ENCODE measurements around the gene STMP1. TPM values are rescaled to one million over a fixed set of nuclear protein-coding genes. Genes with fewer than 3 reads are reported as not detected.
A peak's percentile ranks its signal among the peaks of the same experiment; 100 is the strongest.
"Not testable (repeated sequence)": the region's sequence is repeated elsewhere in the genome, so short reads cannot be mapped to it uniquely, and the experiment has no call there.

The STMP1 gene
- 23.2 and 27.4 TPM in 2 replicates for total RNA-seq (2014; rRNA removed; shearing (Covaris generic))

DNA sequence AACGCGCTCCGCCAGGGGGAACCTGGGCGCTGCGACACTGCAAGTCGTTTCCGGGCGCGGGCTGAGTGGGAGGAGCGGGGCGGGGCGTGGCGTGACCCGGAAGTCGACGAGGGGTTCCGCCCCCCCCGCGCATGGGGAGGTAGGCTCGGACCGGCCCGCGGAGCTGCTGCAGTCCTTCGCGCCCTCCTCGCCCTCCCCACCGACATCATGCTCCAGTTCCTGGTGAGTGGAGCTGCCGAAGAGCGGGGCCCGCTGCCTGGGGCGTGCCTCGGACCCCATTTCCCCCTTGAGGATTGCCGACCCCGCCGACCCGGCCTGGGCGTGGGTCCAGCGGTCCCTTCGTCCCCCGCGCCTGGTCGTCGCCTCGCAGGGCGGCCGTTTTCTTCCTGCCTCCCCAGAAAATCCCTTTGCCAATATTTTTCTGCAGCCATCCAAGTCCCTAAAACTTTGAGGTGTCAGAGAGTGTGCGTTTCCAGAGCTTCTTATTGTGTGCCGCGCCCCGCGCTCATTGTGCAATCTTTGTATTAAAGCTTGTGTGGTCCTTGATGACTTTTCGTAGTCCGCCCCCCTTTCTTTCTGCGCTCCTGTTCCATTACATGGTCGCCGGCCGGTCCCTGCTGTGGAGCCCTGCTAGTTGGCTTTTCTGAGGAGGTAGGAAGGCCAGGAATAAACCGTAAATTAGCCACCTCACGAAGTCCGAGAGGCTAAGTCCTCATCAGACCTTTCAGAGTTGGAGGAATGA, at the start of gene STMP1:
Gene STMP1, plus strand, starts transcription at position 142 of the 742 bp plus-strand sequence.
- DNase-seq (ENCODE audit: low read depth): peak; percentile 92

DNA sequence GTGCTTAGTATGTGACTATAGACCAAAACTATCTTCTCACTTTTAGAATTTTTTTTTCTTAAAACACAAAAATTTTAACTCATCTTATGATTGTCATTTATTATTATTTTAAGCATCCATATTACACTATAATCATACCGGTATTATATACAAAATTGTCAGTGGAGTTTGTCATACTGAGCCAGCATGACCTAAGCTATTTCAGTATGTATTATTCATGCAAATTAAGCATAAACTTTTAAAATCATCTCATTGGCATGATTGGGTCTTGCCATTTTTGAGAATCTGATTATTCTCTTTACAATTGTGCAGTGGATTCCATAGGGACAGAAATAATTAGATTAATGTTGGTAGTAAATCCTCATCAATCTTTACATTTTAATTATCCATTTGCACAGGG, 46.2 kb upstream of the STMP1 start:
- no peak for DNase-seq (ENCODE audit: low read depth)

DNA sequence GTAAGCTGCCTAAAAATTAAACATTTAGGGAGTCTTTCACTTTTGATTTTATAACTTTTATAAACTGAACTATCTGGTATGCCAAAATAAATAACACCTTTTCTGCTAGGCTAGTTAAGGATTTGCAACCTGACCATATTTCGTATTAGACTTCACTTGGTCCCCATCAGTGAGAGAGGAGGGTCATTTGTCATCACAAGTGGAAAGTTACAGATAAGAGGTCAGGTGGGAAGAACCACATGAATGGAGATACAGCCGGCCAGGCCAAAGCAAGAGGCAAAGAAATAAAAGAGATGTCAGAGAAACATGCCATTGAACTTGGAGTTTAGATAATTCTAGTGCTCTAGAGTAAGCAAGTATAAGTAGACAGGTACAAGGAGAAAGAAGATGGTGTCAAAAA, 44.5 kb upstream of the STMP1 start:
- DNase-seq (ENCODE audit: low read depth): no peak

DNA sequence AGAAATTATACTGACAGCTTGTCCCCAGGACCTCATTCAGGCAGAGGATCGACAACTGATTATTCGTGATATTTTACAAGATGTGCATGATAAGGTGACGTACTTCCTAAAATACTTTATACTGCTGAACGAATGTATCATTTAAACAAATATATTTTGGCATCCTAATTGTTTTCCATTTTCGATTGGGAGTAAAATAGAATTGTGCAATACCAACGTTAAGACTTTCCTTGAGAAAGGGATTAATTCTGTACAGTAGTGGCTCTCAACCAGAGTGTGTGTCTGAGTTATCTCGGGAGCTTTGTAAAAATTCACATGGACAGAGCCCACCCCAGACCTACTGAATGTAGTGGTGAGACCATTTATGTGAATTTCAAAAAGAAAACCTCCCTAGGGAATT, 43.8 kb upstream of the STMP1 start:
- DNase-seq (ENCODE audit: low read depth): no peak

DNA sequence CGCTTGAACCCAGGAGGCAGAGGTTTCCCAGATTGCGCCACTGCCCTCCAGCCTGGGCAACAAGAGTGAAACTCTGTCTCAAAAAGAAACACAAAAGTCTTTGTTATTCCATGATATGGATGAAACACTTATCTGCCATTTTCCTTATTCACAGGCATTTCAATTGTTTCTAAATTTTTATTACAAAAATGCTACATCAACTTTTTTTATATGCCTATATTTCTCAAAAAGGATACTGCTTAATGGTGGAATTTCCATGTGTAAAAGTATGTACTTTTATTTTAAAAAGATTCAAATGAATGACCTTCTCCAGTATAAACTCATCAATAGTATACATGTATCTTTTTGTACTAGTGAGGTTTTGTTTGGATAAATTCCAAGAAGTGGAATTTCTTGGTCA, 41.9 kb upstream of the STMP1 start:
- DNase-seq (ENCODE audit: low read depth): no peak

DNA sequence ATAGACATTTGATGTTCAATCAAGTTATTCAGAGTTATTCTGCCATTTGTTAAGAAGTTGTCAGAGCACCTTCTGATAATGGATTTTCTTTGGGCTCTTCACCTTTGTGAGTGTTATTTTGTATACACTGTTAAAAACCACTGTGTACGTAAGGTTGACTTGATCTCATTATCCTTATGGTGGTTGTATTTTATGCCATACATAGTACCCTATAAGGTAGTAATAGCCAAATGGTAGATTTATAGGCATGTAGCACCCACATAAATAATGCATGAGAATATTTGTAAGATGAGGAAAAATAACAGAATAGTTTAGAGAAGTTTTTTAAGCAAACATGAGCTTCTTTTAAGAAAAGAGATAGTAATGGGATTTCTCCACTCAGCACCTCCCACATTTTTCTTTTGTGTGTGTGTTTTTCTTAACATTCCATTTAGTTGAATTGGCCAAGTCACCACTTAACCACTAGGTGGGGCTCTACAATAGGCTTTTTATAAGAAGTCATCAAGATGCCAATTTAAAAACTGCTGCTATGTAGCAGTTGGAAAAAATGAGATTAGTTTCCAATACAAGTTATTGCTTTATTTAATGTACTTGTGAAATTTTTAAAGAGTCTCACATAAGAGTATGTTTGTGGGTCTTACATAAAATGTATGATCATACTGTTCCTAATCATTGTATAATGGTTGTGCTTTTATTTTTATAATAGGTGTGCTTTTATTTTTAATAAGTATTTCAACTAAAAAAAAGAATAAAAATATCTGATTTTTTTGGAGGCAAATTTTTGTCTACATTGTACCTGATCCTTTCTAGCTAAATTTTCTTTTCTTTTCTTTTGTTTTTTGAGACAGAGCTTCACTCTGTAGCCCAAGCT, 41.1 kb upstream of the STMP1 start:
- peak; percentile 79 for DNase-seq (ENCODE audit: low read depth)

DNA sequence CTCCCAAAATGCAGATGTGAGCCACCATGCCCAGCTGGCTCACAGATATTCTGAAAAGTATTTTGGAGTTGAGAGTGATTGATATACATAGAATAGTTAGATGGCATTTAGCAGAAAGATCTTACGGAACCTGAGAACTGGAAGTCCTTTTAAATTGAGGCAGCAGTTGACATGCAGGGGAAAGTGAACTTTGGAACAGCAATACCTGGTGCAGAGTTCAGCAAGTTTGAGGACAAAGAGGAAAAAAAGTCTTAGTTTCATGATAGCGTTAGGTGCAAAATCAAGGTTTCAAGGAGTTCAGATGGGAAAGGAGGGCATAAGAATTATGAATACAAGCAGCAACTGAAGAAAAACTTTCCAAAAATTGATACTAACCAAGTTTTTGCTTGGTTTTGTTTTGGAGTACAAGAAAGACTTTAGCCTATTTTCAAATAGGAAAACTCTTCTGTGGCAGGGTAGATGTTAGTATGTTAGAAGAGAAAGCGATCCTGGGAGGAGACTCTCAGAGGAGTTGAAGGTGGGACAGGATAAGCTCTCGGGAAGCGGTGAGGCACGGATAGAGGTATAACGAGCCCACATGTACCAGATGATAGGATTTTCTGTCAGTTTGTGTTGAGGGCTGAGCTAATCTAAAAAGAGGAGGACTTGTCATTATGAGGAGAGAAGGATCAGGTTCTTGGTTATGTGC, 28.0 kb upstream of the STMP1 start:
- DNase-seq (ENCODE audit: low read depth): no peak

DNA sequence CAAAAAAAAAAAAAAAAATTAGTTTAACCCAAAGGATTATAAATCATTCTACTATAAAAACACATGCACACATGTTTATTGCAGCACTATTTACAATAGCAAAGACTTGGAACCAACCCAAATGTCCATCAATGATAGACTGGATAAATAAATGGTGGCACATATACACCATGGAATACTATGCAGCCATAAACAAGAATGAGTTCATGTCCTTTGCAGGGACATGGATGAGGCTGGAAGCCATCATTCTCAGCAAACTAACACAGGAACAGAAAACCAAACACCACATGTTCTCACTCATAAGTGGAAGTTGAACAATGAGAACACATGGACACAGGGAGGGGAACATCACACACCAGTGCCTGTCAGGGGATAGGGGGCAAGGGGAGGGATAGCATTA, 22.6 kb upstream of the STMP1 start:
- DNase-seq (ENCODE audit: low read depth): not testable (repeated sequence)

DNA sequence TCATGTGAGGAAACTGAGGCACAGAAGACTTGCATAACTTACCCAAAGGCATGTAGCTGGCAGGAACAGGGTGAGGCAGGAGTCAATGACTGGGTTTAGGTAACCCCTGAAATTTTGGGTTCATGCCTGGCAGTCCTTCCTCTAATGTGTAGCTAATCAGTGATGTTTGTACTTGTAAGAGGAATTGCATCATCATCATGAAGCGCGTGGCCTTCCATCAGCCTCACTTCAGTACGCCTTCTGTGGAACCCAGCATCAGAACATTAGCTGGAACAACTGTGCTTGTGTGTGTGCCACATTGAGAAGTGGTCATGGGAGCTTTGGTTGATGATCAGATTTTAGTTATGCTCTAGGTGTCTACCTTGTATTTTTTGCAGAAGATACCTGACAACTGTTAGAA, 18.2 kb upstream of the STMP1 start:
- DNase-seq (ENCODE audit: low read depth): no peak

DNA sequence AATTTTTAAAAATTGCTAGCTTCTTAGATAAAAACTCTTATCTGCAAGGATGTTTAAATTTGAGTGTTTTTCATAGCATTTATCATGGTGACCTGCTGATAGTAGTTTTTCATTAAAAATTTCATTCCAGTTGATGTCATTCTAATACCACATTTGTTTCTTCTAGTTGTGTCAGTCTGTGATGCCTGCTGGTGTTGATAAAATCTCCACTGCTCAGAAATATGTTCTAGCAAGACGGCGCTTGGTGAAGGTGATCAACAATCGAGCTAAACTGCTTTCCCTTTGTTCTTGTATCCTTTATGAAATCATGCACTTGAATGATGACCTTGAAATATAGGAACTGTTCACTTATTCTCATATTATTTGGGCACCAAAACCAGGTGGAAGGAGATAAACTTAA, 17.6 kb upstream of the STMP1 start:
- DNase-seq (ENCODE audit: low read depth): no peak

DNA sequence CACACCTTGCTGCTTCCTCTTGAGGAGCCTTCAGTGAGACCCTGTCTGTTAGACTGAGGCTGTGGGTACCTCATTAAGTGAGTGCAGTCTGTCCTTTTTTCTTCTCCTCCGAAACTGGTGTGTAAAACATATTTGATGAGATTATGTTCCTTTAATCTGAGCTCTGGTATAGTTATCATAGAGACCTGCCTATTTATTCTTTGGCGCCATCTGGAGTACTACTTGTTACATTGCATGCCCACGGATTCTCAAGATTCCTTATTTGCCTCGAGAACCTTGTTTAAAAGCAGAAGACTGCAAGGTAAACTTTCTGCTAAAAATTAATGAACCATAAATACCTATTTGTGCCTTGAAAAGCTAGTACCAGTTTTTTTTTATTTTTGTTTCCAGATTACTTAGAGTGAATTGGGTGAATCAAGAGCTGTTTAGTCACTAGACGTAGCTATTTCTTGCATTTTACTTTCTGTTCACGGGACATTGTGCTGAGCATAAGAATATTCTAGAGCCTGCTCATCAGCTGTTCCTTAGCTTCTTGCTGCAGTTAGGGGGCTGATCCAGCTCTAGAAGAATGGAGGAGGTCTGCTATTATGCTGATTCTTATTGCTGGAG, 16.9 kb upstream of the STMP1 start:
- DNase-seq (ENCODE audit: low read depth): peak; percentile 47

DNA sequence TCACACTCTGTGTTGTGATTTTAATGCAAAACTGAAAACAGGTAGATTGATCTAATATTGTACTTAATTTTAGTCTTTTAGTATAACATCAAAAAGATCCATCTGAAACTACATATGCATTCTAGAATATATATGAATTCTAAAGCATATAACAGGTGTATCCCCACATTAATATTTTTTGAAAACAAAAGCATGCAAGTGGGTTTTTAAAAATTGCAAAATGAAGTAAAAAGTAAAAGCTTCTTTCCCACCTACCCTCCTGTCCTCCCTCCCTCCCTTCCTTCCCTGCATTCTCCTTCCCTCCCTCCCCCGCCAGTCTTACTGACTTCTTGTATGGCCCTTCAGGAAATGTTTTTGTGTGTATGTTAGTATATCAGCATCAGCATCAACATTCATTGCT, 14.6 kb upstream of the STMP1 start:
- no peak for DNase-seq (ENCODE audit: low read depth)

DNA sequence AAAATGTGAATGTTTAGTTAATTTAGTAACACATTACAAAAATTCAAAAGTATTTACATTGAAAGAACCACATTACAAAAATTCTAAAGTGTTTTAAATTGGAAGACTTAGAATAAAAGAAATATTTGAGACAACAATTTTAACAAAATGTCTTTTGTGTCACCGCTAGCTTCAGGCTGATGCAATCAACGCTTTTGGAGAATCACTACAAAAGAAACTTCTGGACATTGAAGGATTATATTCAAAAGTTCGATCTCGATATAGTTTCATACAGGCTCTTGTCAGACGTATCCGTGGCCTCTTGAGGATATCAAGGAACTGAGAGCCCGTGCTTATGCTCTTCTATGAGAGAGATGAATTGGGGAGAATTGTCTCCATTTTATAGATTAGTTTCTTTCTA, 14.1 kb upstream of the STMP1 start:
- no peak for DNase-seq (ENCODE audit: low read depth)

DNA sequence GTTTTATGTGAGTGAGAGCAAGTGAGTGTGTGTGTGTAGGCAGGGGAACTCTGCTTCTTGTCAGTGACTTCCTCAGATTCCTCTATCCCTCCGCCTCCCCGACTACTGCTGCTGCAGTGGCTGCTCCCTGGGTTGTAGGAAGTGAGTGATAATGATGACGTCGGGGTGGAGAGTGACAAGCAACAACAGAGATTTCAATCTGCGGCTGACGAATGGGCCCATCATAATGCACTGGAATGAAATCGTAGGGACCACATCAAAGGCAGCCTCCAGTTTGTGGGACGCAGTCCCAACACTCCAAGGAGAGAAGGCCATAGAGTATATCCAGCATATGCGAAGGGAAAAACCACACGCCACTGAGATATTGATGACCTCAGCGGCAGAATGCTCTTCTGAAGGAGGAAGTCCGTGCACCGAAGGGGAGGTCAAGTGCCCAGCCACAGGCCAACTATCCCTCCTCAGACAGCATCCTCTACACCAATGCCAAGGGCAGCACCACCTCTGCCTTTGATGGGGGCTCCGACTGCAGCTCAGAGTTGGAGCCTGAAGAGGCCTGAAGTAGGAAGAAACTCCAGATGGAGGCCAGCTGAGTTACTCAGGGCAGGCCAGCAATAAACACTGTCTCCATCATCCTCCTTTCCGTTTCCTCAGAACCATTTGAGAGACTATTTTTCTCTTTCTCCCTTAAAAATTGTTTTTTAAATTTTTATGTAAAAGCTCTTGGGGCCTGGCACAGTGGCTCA, 11.3 kb upstream of the STMP1 start:
- DNase-seq (ENCODE audit: low read depth): no peak

DNA sequence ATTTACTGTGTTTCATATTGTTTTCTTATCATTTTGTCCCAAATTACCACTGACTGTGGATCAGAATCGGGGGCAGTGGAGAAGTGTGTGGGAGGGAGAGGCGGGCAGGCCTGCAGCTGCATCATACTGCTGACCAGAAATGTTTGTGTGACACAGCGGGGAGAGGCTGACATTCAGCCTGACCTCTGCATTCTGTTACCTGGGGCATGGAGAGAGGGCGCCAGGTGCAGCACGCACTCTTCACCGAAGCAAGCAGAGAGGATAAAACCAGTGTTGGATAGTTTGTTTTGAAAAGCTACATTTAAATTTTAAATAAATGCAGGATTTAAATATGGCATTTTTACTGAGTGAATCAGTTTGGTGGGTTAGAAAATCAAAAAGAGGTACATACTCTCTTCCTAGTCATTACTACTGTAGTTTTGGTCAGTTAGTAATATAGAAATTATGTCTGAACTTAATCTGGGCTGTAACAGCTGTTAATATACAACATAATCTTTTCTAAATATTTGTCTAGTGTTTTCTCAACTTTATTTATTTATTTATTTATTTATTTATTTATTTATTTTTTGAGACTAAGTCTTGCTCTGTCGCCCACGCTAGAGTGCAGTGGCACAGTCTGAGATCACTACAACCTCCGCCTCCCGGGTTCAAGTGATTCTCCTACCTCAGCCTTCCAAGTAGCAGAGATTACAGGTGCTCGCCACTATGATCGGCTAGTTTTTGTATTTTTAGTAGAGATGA, 8.8 kb upstream of the STMP1 start:
- no peak for DNase-seq (ENCODE audit: low read depth)

DNA sequence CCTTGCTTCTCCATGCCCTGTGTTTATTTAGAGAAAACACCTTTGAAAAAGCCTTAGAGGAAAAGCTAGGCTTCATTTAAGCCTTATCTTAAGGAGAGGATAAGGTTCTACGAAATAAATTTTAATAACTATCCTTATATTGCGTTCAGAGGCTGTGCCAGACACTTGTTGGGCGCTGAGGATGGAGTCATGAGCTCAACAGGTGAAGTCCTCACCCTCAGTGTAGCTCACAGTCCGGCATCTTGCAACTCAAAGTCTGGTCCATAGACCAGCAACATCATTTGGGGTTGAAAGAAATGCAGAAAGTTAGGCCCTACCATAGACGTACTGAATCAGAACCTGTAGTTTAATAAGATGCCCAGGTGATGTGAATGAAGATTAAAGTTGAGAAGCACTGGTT, 3.8 kb upstream of the STMP1 start:
- DNase-seq (ENCODE audit: low read depth): no peak

DNA sequence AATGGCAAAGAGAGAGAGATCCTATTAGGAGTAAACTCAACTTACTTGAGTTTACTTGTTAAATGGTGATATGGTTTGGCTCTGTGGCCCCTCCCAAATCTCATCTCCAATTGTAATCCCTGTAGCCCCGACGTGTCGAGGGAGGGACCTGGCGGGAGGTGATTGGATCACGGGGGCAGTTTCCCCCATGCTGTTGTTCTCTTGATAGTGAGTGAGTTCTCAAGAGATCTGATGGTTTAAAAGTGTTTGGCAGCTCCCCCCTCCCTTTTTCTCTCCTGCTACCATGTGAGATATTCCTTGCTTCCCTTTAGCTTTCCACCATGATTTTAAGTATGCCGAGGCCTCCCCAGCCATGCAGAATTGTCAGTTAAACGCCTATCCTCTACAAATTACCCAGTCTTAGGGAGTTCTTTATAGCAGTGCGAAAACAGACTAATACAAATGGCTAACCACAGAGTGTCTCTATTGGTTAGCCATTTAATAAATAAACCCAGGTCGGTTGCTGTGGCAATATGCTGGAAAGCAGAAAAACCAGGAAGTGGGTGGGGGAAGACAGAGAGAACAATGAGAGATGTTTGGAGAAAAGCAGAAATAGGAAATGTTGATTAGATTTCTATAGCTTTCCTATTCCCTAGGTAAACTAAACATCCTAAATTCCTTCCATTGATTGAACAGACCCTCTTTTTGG, 3.0 kb upstream of the STMP1 start:
- DNase-seq (ENCODE audit: low read depth): no peak

DNA sequence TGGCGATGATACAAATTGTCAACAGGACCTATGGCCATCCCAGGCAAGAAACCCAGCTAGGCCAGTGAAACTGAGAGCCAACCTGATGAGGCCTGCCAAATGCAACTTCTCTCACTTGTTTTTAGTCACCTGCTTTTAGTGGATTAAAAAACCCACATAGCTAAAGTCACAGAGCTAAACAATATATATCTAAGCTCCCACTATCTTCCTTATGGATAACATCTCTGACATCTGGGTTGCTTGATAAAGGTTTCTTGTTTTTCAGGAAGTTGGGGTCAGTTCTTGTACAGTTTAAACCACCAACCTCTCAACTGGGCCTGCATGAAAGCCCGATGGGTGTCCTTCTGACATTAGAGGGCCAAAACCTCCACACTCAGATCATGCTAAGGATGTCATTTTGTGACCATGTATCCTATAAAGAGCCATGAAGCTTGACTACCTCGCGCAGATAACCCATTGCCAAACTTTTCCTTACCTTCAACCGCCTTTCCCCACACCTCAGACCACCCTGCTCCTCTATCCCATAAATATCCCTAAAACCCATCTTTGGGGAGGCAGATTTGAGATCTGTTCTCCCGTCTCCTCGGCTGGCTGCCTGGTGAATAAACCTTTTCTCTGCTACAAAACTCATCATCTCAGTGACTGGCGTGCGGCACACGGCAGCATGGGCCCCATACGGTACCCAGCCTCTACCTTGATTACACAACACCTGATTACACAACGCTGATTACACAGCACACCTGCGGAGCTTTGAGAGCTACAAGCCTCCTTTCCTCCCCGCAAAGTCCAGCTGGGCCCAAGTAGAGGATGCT, 797 bp upstream of the STMP1 start:
- DNase-seq (ENCODE audit: low read depth): no peak

DNA sequence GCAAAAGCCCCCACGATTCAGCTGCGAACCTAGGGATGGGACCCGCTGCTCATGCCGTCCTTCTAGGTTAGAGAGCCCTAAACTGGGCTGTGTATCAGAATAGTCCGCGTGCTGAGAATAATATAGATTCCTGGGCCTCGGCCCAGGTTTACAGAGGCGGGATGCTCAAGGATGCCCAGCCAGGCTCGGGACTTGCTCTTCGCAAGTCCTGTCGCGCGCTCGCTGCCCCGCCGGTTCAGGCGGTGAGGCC, 266 bp upstream of the STMP1 start:
- no peak for DNase-seq (ENCODE audit: low read depth)

Data from RPMI7951 (cell line).